SK-N-SH (cell line): ENCODE results near the gene P3H4. TPM values are rescaled to one million over a fixed set of nuclear protein-coding genes. Genes with fewer than 3 reads are reported as not detected.

Experiments used
- CTCF ChIA-PET: fragments of 300-600, 350-600 bp; formaldehyde crosslinking; extraction: SDS; loops from one replicate; lab custom pipeline; 2021; lab: Yijun Ruan, JAX
- POLR2A ChIA-PET: fragments of 350-600 bp; sonication (Branson Sonifier 250); formaldehyde crosslinking; extraction: SDS; loops from one replicate; lab custom pipeline; 2020; ENCODE audit warnings: antibody characterized with exemption, inconsistent platforms; lab: Yijun Ruan, JAX
- DNase-seq: peaks from one replicate; pipeline ENCODE4 v3.0.0; 2012
- H2AFZ ChIP-seq: fragments of 200-600 bp; sonication (generic); 2 replicates; pipeline ENCODE4 v1.8.1; 2016; ENCODE audit warnings: antibody characterized with exemption, mild to moderate bottlenecking, low read depth
- H3F3A ChIP-seq: fragments of 200-600 bp; sonication (generic); replicated peaks from 2 replicates; pipeline ENCODE3; 2016; ENCODE audit warnings: antibody characterized with exemption, mild to moderate bottlenecking; ENCODE audit not compliant: insufficient read depth
- H3K27ac ChIP-seq, 2 experiments: fragments of 200-500 bp in 1 of 2; fragments of 200-600 bp in 1 of 2; sonication (Bioruptor generic) in 1 of 2; sonication (generic), shearing (Covaris generic) in 1 of 2; 2 replicates each; pipeline versions ENCODE4 v1.5.1 to v1.6.1; 2014 to 2016; ENCODE audit warnings: low read depth in 2 of 2, inconsistent platforms in 1 of 2, low read length in 1 of 2, mild to moderate bottlenecking in 1 of 2, mixed read lengths in 1 of 2
- H3K27me3 ChIP-seq: fragments of 200-600 bp; sonication (generic), shearing (Covaris generic); 2 replicates; pipeline ENCODE4 v1.6.1; 2016; ENCODE audit warnings: mixed run types; ENCODE audit not compliant: insufficient read depth
- H3K36me3 ChIP-seq, 2 experiments: fragments of 200-500 bp in 1 of 2; fragments of 200-600 bp in 1 of 2; sonication (Bioruptor generic) in 1 of 2; sonication (generic) in 1 of 2; replicated peaks in 1 of 2; 2 replicates each; pipeline versions ENCODE3 to v1.5.1; 2014 to 2016; ENCODE audit warnings: low read length in 1 of 2, mild to moderate bottlenecking in 1 of 2; ENCODE audit not compliant: insufficient read depth in 2 of 2, control insufficient read depth in 1 of 2
- H3K4me1 ChIP-seq, 2 experiments: fragments of 200-500 bp in 1 of 2; fragments of 200-600 bp in 1 of 2; sonication (Bioruptor generic) in 1 of 2; sonication (generic), shearing (Covaris generic) in 1 of 2; 2 replicates each; pipeline versions ENCODE4 v1.5.1 to v1.6.1; 2014 to 2016; ENCODE audit warnings: low read depth in 1 of 2, low read length in 1 of 2, mixed run types in 1 of 2; ENCODE audit not compliant: insufficient read depth in 2 of 2, control insufficient read depth in 1 of 2
- H3K4me2 ChIP-seq: fragments of 200-600 bp; sonication (generic), shearing (Covaris generic); 2 replicates; pipeline ENCODE4 v1.6.1; 2017; ENCODE audit warnings: mixed run types
- H3K4me3 ChIP-seq, 2 experiments: fragments of 200-500 bp in 1 of 2; fragments of 200-600 bp in 1 of 2; sonication (Bioruptor generic) in 1 of 2; sonication (generic), shearing (Covaris generic) in 1 of 2; 2 replicates each; pipeline versions ENCODE4 v1.5.1 to v1.8.1; 2014 to 2016; ENCODE audit warnings: low read depth in 2 of 2, inconsistent platforms in 1 of 2, low read length in 1 of 2, mild to moderate bottlenecking in 1 of 2, mixed read lengths in 1 of 2, moderate library complexity in 1 of 2
- H3K79me2 ChIP-seq: fragments of 200-600 bp; sonication (generic); 2 replicates; pipeline ENCODE4 v1.8.1; 2017; ENCODE audit warnings: mild to moderate bottlenecking; ENCODE audit not compliant: insufficient read depth
- H3K9ac ChIP-seq: fragments of 200-600 bp; sonication (generic); 2 replicates; pipeline ENCODE4 v1.6.1; 2017; ENCODE audit warnings: mixed run types
- H3K9me2 ChIP-seq: fragments of 200-600 bp; sonication (generic); 2 replicates; pipeline ENCODE4 v1.6.1; 2017; ENCODE audit warnings: mixed run types
- H3K9me3 ChIP-seq: fragments of 200-600 bp; sonication (generic); 2 replicates; pipeline ENCODE4 v1.6.1; 2017; ENCODE audit warnings: mixed run types, mild to moderate bottlenecking, moderate library complexity
- H4K20me1 ChIP-seq: fragments of 200-600 bp; sonication (generic); 2 replicates; pipeline ENCODE4 v1.6.1; 2017; ENCODE audit warnings: mild to moderate bottlenecking, mixed run types; ENCODE audit not compliant: insufficient read depth
- ELF1 ChIP-seq: IDR thresholded peaks from 2 replicates; pipeline ENCODE4 v1.4.0; 2012
- EP300 ChIP-seq, 2 experiments: IDR thresholded peaks; 2 replicates each; pipeline versions ENCODE4 v1.4.0 to v1.6.1; 2012; ENCODE audit warnings: borderline replicate concordance in 1 of 2, low read depth in 1 of 2, low read length in 1 of 2
- GABPA ChIP-seq: IDR thresholded peaks from 2 replicates; pipeline ENCODE4 v1.4.0; 2012; ENCODE audit warnings: low read depth, mild to moderate bottlenecking
- MEF2A ChIP-seq: IDR thresholded peaks from 2 replicates; pipeline ENCODE4 v1.4.0; 2012; ENCODE audit warnings: low read depth, borderline replicate concordance
- MXI1 ChIP-seq: IDR thresholded peaks from 2 replicates; pipeline ENCODE4 v1.6.1; 2012; ENCODE audit warnings: mild to moderate bottlenecking, low read depth, low read length, improper control_type of control experiment
- NFIC ChIP-seq: IDR thresholded peaks from 2 replicates; pipeline ENCODE4 v1.4.0; 2012; ENCODE audit warnings: borderline replicate concordance
- POLR2AphosphoS5 ChIP-seq: IDR thresholded peaks from 2 replicates; pipeline ENCODE4 v1.6.1; 2012; ENCODE audit warnings: low read depth, low read length
- RAD21 ChIP-seq: IDR thresholded peaks from 2 replicates; pipeline ENCODE4 v1.6.1; 2012; ENCODE audit warnings: mild to moderate bottlenecking, low read length
- RCOR1 ChIP-seq: fragments of 150-350 bp; IDR thresholded peaks from 2 replicates; pipeline ENCODE4 v1.6.1; 2017; ENCODE audit warnings: antibody characterized with exemption, low read length
- RFX5 ChIP-seq: IDR thresholded peaks from 2 replicates; pipeline ENCODE4 v1.6.1; 2012; ENCODE audit warnings: mild to moderate bottlenecking, improper control_type of control experiment, low read length
- RXRA ChIP-seq: IDR thresholded peaks from 2 replicates; pipeline ENCODE4 v1.4.0; 2012; ENCODE audit warnings: low read depth, mild to moderate bottlenecking, borderline replicate concordance
- TAF1 ChIP-seq: IDR thresholded peaks from 2 replicates; pipeline ENCODE4 v1.6.1; 2012; ENCODE audit warnings: low read depth, mild to moderate bottlenecking, low read length, moderate library complexity, borderline replicate concordance
- TCF12 ChIP-seq: IDR thresholded peaks from 2 replicates; pipeline ENCODE4 v1.4.0; 2012
- YY1 ChIP-seq: IDR thresholded peaks from 2 replicates; pipeline ENCODE4 v1.4.0; 2012; ENCODE audit warnings: low read depth, mild to moderate bottlenecking
- WGBS: methylation state at CpG from one replicate; pipeline ENCODE4 v1.1.6; 2017; ENCODE audit warnings: low lambda C conversion rate; 5-methylcytosine and 5-hydroxymethylcytosine counted together
- polyA plus RNA-seq, 3 experiments: library from polyadenylated mRNA; depleted of rRNA; stranded (reverse); fragments of >200 nt; gene quantifications; 2 replicates each; pipeline ENCODE4 v1.2.3, GENCODE V29; 2012
- TF ChIP-seq, protein P1 (sequence below): IDR thresholded peaks from 2 replicates; pipeline ENCODE4 v1.4.0; 2012; ENCODE audit warnings: low read depth, borderline replicate concordance
- TF ChIP-seq, protein P2 (sequence below): IDR thresholded peaks from 2 replicates; pipeline ENCODE4; 2012
- TF ChIP-seq, protein P3 (sequence below): fragments of 150-350 bp; IDR thresholded peaks from 2 replicates; pipeline ENCODE4 v1.6.1; 2016; ENCODE audit warnings: mild to moderate bottlenecking, low read depth, low read length
- TF ChIP-seq, protein P4 (sequence below): IDR thresholded peaks from 2 replicates; pipeline ENCODE4 v1.4.0; 2012; ENCODE audit warnings: low read depth, borderline replicate concordance

Gene P3H4
- polyA plus RNA-seq, 1 of the 3 experiments (the other 2 are of a cell fraction), result 88.3 TPM

DNA sequence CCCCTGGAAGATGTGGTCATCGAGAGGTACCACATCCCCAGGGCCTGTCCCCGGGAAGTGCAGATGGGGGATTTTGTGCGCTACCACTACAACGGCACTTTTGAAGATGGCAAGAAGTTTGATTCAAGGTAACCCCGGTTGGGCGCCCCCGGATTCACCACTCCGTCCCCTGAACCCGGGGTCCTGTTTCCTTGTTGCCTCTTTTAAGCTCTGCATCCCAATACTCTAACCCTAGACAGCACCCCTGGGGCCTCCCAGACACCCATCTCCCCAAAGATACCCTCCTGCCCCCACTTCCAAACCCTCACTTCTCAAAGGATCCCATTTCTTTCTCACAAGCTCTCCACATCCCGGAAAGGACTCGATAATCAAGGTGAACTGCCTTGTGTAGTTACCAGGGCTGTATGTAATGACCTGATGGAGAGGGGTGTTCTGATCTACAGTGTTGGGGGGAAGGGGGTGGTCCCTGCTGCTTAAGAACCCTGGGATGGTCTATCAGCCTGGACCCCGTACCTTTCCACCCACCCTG, 1.5 kb upstream of the P3H4 start:
- Histone ChIP-seq H2AFZ (peak overlapping the region; percentile 92), H3K4me2 (peak overlapping the region; percentile 99), H3K4me3 (peak overlapping the region; percentile 75 to 93), H3K9ac (peak overlapping the region; percentile 87), H3K9me3 (no peaks in the 10 kb centered on the region), H3K27ac (peak overlapping the region; percentile 80 to 87), H3K27me3 (no peaks in the 10 kb centered on the region), H3K9me2 (no peaks in the 10 kb centered on the region), H3K79me2 (peaks cover 79% of the 10 kb centered on the region), H3K36me3 (peaks cover 5 to 10% of the 10 kb centered on the region in 2 experiments), H3F3A (no peaks in the 10 kb centered on the region), H3K4me1 (peaks cover 15 to 24% of the 10 kb centered on the region in 2 experiments; a peak in 2 of 4 replicates), H4K20me1 (peaks cover 19% of the 10 kb centered on the region)
- CTCF ChIA-PET, result interaction anchor here (1.0 to 20.2 kb wide), 3 partner anchors 11 to 77 kb away, joined by 5 to 405 read pairs (median 19); partner anchors contain the start of genes HAP1 and JUP
- TF ChIP-seq GABPA (no peak), NFIC (no peak; the same call in 1 of the 2 replicates)
- TF ChIP-seq, protein P1, sequence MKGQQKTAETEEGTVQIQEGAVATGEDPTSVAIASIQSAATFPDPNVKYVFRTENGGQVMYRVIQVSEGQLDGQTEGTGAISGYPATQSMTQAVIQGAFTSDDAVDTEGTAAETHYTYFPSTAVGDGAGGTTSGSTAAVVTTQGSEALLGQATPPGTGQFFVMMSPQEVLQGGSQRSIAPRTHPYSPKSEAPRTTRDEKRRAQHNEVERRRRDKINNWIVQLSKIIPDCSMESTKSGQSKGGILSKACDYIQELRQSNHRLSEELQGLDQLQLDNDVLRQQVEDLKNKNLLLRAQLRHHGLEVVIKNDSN, result no peak
- TF ChIP-seq, protein P2, sequence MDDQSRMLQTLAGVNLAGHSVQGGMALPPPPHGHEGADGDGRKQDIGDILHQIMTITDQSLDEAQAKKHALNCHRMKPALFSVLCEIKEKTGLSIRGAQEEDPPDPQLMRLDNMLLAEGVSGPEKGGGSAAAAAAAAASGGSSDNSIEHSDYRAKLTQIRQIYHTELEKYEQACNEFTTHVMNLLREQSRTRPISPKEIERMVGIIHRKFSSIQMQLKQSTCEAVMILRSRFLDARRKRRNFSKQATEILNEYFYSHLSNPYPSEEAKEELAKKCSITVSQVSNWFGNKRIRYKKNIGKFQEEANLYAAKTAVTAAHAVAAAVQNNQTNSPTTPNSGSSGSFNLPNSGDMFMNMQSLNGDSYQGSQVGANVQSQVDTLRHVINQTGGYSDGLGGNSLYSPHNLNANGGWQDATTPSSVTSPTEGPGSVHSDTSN, result no peak
- TF ChIP-seq, protein P3, sequence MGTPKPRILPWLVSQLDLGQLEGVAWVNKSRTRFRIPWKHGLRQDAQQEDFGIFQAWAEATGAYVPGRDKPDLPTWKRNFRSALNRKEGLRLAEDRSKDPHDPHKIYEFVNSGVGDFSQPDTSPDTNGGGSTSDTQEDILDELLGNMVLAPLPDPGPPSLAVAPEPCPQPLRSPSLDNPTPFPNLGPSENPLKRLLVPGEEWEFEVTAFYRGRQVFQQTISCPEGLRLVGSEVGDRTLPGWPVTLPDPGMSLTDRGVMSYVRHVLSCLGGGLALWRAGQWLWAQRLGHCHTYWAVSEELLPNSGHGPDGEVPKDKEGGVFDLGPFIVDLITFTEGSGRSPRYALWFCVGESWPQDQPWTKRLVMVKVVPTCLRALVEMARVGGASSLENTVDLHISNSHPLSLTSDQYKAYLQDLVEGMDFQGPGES, result no peak
- POLR2A ChIA-PET, result interaction anchor here (1.0 to 2.4 kb wide), 3 partner anchors 36 to 124 kb away, joined by 3 to 12 read pairs (median 11); partner anchors contain the start of genes EIF1 and KLHL11
- no peak for DNase-seq
- WGBS, result 2% methylated on average over 11 of the region's 12 CpGs

DNA sequence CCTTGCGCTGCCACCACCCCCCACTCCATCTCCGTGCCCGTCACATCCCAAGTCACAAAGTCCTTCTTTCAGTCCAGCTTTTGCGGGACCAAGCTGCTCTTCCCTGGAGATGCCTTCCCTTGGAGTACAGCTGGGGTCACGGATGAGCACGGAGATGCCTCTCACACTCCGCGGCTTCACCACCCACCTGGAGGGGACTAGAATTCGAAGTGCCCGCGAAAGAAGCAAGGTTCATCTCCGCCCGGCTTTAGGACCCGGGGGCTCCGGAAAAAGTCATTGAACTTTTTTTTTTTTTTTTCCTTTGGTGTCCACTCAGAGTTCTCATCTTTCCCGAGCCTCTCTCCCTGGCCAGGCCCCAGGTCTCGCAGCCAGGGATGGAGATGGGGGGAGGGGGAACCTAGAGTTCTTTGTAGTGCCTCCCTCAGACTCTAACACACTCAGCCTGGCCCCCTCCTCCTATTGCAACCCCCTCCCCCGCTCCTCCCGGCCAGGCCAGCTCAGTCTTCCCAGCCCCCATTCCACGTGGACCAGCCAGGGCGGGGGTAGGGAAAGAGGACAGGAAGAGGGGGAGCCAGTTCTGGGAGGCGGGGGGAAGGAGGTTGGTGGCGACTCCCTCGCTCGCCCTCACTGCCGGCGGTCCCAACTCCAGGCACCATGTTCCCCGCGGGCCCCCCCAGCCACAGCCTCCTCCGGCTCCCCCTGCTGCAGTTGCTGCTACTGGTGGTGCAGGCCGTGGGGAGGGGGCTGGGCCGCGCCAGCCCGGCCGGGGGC, 817 bp upstream of the P3H4 start, which contains the start of gene FKBP10:
FKBP10 (plus strand) TSS at position 624 of the 771 bp plus-strand sequence; CDS start at position 655, 31 bp downstream.
- H3K36me3 ChIP-seq, result peaks cover 2 to 10% of the 10 kb centered on the region in 2 experiments
- H3K9ac ChIP-seq, result peak within 1 kb of the TSS; percentile 87
- no peaks in the 10 kb centered on the region for H3K9me2 ChIP-seq
- H3K27ac ChIP-seq, result peak within 1 kb of the TSS; percentile 80 to 87
- no peaks in the 10 kb centered on the region for H3K9me3 ChIP-seq
- DNase-seq, result peak; percentile 97
- H3F3A ChIP-seq, result no peaks in the 10 kb centered on the region
- no peaks in the 10 kb centered on the region for H3K27me3 ChIP-seq
- H2AFZ ChIP-seq, result peak within 1 kb of the TSS; percentile 92
- 1% methylated on average over 32 of the region's 35 CpGs for WGBS
- H3K4me3 ChIP-seq, result peak within 1 kb of the TSS; percentile 75 to 93
- peaks cover 15 to 24% of the 10 kb centered on the region in 2 experiments; a peak in 2 of 4 replicates for H3K4me1 ChIP-seq
- peaks cover 17% of the 10 kb centered on the region for H4K20me1 ChIP-seq
- ChIA-PET CTCF (interaction anchor here (0.8 to 20.2 kb wide), 9 partner anchors 10 to 99 kb away, joined by 3 to 405 read pairs (median 5); partner anchors contain the start of genes HAP1, JUP and KLHL11), POLR2A (interaction anchor here (1.0 to 2.4 kb wide), 3 partner anchors 35 to 124 kb away, joined by 3 to 12 read pairs (median 11); partner anchors contain the start of genes EIF1 and KLHL11)
- peaks cover 79% of the 10 kb centered on the region for H3K79me2 ChIP-seq
- H3K4me2 ChIP-seq, result peak within 1 kb of the TSS; percentile 99
- TF ChIP-seq YY1, result 0 out of 2 replicates have a peak, but pooled peaks have one; percentile 35
- TF ChIP-seq GABPA, result peak; percentile 62
- TF ChIP-seq RAD21, result no peak
- TF ChIP-seq, protein P4, sequence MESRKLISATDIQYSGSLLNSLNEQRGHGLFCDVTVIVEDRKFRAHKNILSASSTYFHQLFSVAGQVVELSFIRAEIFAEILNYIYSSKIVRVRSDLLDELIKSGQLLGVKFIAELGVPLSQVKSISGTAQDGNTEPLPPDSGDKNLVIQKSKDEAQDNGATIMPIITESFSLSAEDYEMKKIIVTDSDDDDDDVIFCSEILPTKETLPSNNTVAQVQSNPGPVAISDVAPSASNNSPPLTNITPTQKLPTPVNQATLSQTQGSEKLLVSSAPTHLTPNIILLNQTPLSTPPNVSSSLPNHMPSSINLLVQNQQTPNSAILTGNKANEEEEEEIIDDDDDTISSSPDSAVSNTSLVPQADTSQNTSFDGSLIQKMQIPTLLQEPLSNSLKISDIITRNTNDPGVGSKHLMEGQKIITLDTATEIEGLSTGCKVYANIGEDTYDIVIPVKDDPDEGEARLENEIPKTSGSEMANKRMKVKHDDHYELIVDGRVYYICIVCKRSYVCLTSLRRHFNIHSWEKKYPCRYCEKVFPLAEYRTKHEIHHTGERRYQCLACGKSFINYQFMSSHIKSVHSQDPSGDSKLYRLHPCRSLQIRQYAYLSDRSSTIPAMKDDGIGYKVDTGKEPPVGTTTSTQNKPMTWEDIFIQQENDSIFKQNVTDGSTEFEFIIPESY, result 0 out of 2 replicates have a peak, but pooled peaks have one; percentile 46
- peak; percentile 95 for TF ChIP-seq MXI1
- peak in 1 of 2 experiments; percentile 35; a peak in 1 of 4 replicates for TF ChIP-seq EP300 (IDR thresholded peaks at IDR 0.05; ENCODE audit: borderline replicate concordance in 1 of 2, low read depth in 1 of 2, low read length in 1 of 2)
- no peak for TF ChIP-seq RCOR1
- peak; percentile 70 for TF ChIP-seq TCF12
- TF ChIP-seq, protein P2, result peak; percentile 36
- TF ChIP-seq TAF1, result peak; percentile 14; the same call in 1 of the 2 replicates
- TF ChIP-seq MEF2A, result no peak
- no peak for TF ChIP-seq RXRA
- TF ChIP-seq POLR2AphosphoS5, result 0 out of 2 replicates have a peak, but pooled peaks have one; percentile 22
- TF ChIP-seq ELF1, result 0 out of 2 replicates have a peak, but pooled peaks have one; percentile 3
- peak; percentile 37; the same call in 1 of the 2 replicates for TF ChIP-seq RFX5
- TF ChIP-seq NFIC, result peak; percentile 14; the same call in 1 of the 2 replicates
